Measurements from ENCODE around the gene TRAF6.

- TF ChIP-seq GTF2F1 (IDR thresholded peaks at IDR 0.05; ENCODE audit: low read length), result no peak
- no peak for TF ChIP-seq SMC3 (IDR thresholded peaks at IDR 0.05; ENCODE audit: low read length)
- TF ChIP-seq CEBPB (IDR thresholded peaks at IDR 0.05; ENCODE audit: borderline replicate concordance, low read depth, low read length), result no peak
- TF ChIP-seq ZSCAN5A (CRISPR knock-in tag; IDR thresholded peaks at IDR 0.05; ENCODE audit: borderline replicate concordance), result no peak
- TF ChIP-seq STAT6 (CRISPR knock-in tag; IDR thresholded peaks at IDR 0.05; ENCODE audit: borderline replicate concordance), result no peak
These were observed 57.7 kb downstream of the TRAF6 start for GRCh38 chr11:36452236-36452940.

All from HepG2 (cell line).